ENCODE data around the gene PSMA3. TPM values are rescaled to one million over a fixed set of nuclear protein-coding genes. Genes with fewer than 3 reads are reported as not detected.

PSMA3 gene
- total and polyA plus RNA-seq, 9 donors = 68.1 to 136 (median 80.3) TPM

- no peak for DNase-seq
- H3K27me3 ChIP-seq = no peaks in the 10 kb centered on the region
- no peak for TF ChIP-seq POLR2A (IDR thresholded peaks at IDR 0.05)
- no peak for TF ChIP-seq CTCF (IDR thresholded peaks at IDR 0.05)
- intact Hi-C loops (cut with DNase I) = no loop called here
- H3K36me3 ChIP-seq = no peaks in the 10 kb centered on the region
- H3K27ac ChIP-seq = no peak overlapping the region
- no peaks in the 10 kb centered on the region for H3K9me3 ChIP-seq
- no peaks in the 10 kb centered on the region for H3K4me1 ChIP-seq (ENCODE audit: insufficient read depth)
- 57 to 70% (median 67%) methylated on average over 2 of the region's 2 CpGs for WGBS, 3 donors
- H3K4me3 ChIP-seq = no peak overlapping the region
These were observed 61.1 kb downstream of the PSMA3 start for GRCh38 chr14:58305730-58306129.

GRCh38 chr14:58307597-58308316, 63.1 kb downstream of the PSMA3 start:
- no peaks in the 10 kb centered on the region for H3K36me3 ChIP-seq
- no peaks in the 10 kb centered on the region for H3K9me3 ChIP-seq
- H3K4me1 ChIP-seq (ENCODE audit: insufficient read depth) = no peaks in the 10 kb centered on the region
- no peak for DNase-seq
- H3K27me3 ChIP-seq = no peaks in the 10 kb centered on the region
- TF ChIP-seq CTCF (IDR thresholded peaks at IDR 0.05) (no peak), POLR2A (IDR thresholded peaks at IDR 0.05) (no peak)
- H3K4me3 ChIP-seq = no peak overlapping the region
- no peak overlapping the region for H3K27ac ChIP-seq
- 91 to 93% (median 91%) methylated on average over 8 of the region's 8 CpGs for WGBS, 3 donors
- intact Hi-C loops (cut with DNase I) = no loop called here

- Histone ChIP-seq H3K9me3 (no peaks in the 10 kb centered on the region), H3K27ac (no peak overlapping the region), H3K36me3 (no peaks in the 10 kb centered on the region), H3K27me3 (no peaks in the 10 kb centered on the region), H3K4me3 (no peak overlapping the region), H3K4me1 (ENCODE audit: insufficient read depth) (no peaks in the 10 kb centered on the region)
- no peak for TF ChIP-seq EP300 (IDR thresholded peaks at IDR 0.05)
- TF ChIP-seq CTCF (IDR thresholded peaks at IDR 0.05) = no peak
- no peak for TF ChIP-seq POLR2A (IDR thresholded peaks at IDR 0.05)
- intact Hi-C loops (cut with DNase I) = no loop called here
- WGBS, 3 donors = 84 to 91% (median 89%) methylated on average over 2 of the region's 2 CpGs
- no peak for DNase-seq
These were observed 64.4 kb downstream of the PSMA3 start for GRCh38 chr14:58309086-58309485.

GRCh38 chr14:58313699-58314098, 69.1 kb downstream of the PSMA3 start:
- intact Hi-C loops (cut with DNase I) = no loop called here
- no peak for DNase-seq
- H3K9me3 ChIP-seq = no peaks in the 10 kb centered on the region
- H3K27ac ChIP-seq = no peak overlapping the region
- TF ChIP-seq CTCF (IDR thresholded peaks at IDR 0.05) = no peak
- TF ChIP-seq POLR2A (IDR thresholded peaks at IDR 0.05) = no peak
- TF ChIP-seq EP300 (IDR thresholded peaks at IDR 0.05) = no peak
- no peaks in the 10 kb centered on the region for H3K36me3 ChIP-seq
- H3K4me1 ChIP-seq (ENCODE audit: insufficient read depth) = no peaks in the 10 kb centered on the region
- 83 to 100% (median 93%) methylated on average over 1 of the region's 1 CpG for WGBS, 3 donors
- no peaks in the 10 kb centered on the region for H3K27me3 ChIP-seq
- H3K4me3 ChIP-seq = no peak overlapping the region
